Measurements from ENCODE around the gene TMEM167A. TPM values are rescaled to one million over a fixed set of nuclear protein-coding genes. Genes with fewer than 3 reads are reported as not detected.

Gene TMEM167A
- total RNA-seq, 4 donors from 2014 or later, result 17.7 to 46.2 (median 36.4) TPM

GRCh38 chr5:83096660-83097339, 19.6 kb upstream of the TMEM167A start:
- Histone ChIP-seq H3K27ac (no peak overlapping the region), H3K9me3 (no peaks in the 10 kb centered on the region), H3K36me3 (no peaks in the 10 kb centered on the region), H3K4me1 (no peaks in the 10 kb centered on the region), H3K4me3 (no peak overlapping the region), H3K27me3 (no peaks in the 10 kb centered on the region)
- no peak for DNase-seq
- TF ChIP-seq CTCF (IDR thresholded peaks at IDR 0.05) (no peak), POLR2A (IDR thresholded peaks at IDR 0.05) (no peak)

- Histone ChIP-seq H3K36me3 (no peaks in the 10 kb centered on the region), H3K4me3 (no peak overlapping the region), H3K4me1 (no peaks in the 10 kb centered on the region), H3K27ac (no peak overlapping the region), H3K9me3 (no peaks in the 10 kb centered on the region), H3K27me3 (no peaks in the 10 kb centered on the region)
- TF ChIP-seq POLR2A (IDR thresholded peaks at IDR 0.05) (no peak), CTCF (IDR thresholded peaks at IDR 0.05) (no peak)
- no peak for DNase-seq
Observed at GRCh38 chr5:83095957-83096539, 18.9 kb upstream of the TMEM167A start.

- no peaks in the 10 kb centered on the region for H3K9me3 ChIP-seq
- no peak for TF ChIP-seq POLR2A (IDR thresholded peaks at IDR 0.05)
- no peak for TF ChIP-seq CTCF (IDR thresholded peaks at IDR 0.05)
- H3K4me1 ChIP-seq, result no peaks in the 10 kb centered on the region
- no peak overlapping the region for H3K4me3 ChIP-seq
- no peak for DNase-seq
- no peaks in the 10 kb centered on the region for H3K27me3 ChIP-seq
- no peaks in the 10 kb centered on the region for H3K36me3 ChIP-seq
- no peak overlapping the region for H3K27ac ChIP-seq
Observed at GRCh38 chr5:83095163-83095956, 18.2 kb upstream of the TMEM167A start.

- no peak for DNase-seq
- H3K27me3 ChIP-seq, result no peaks in the 10 kb centered on the region
- H3K9me3 ChIP-seq, result no peaks in the 10 kb centered on the region
- H3K36me3 ChIP-seq, result no peaks in the 10 kb centered on the region
- H3K27ac ChIP-seq, result no peak overlapping the region
- H3K4me1 ChIP-seq, result no peaks in the 10 kb centered on the region
- TF ChIP-seq POLR2A (IDR thresholded peaks at IDR 0.05) (no peak), CTCF (IDR thresholded peaks at IDR 0.05) (no peak)
- H3K4me3 ChIP-seq, result no peak overlapping the region
Observed at GRCh38 chr5:83093692-83094091, 16.5 kb upstream of the TMEM167A start.

GRCh38 chr5:83092619-83093018, 15.4 kb upstream of the TMEM167A start:
- Histone ChIP-seq H3K27ac (no peak overlapping the region), H3K9me3 (no peaks in the 10 kb centered on the region), H3K4me1 (no peaks in the 10 kb centered on the region), H3K36me3 (no peaks in the 10 kb centered on the region), H3K4me3 (no peak overlapping the region), H3K27me3 (no peaks in the 10 kb centered on the region)
- no peak for TF ChIP-seq POLR2A (IDR thresholded peaks at IDR 0.05)
- TF ChIP-seq CTCF (IDR thresholded peaks at IDR 0.05), result no peak
- no peak for DNase-seq

Data from Peyer's patch (tissue), 4 donors.